Activated CD4-positive, alpha-beta T cell treated with anti-CD3 and anti-CD28 coated beads for 4 hours (primary cell): ENCODE measurements around the gene NOX3.
"Not testable (repeated sequence)": the region's sequence is repeated elsewhere in the genome, so short reads cannot be mapped to it uniquely, and the experiment has no call there.

Experiments used
- DNase-seq, 2 donors: peaks; one replicate each; pipeline ENCODE4 v3.0.0-alpha.2; 2020

NOX3 gene, protein sequence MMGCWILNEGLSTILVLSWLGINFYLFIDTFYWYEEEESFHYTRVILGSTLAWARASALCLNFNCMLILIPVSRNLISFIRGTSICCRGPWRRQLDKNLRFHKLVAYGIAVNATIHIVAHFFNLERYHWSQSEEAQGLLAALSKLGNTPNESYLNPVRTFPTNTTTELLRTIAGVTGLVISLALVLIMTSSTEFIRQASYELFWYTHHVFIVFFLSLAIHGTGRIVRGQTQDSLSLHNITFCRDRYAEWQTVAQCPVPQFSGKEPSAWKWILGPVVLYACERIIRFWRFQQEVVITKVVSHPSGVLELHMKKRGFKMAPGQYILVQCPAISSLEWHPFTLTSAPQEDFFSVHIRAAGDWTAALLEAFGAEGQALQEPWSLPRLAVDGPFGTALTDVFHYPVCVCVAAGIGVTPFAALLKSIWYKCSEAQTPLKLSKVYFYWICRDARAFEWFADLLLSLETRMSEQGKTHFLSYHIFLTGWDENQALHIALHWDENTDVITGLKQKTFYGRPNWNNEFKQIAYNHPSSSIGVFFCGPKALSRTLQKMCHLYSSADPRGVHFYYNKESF

DNA sequence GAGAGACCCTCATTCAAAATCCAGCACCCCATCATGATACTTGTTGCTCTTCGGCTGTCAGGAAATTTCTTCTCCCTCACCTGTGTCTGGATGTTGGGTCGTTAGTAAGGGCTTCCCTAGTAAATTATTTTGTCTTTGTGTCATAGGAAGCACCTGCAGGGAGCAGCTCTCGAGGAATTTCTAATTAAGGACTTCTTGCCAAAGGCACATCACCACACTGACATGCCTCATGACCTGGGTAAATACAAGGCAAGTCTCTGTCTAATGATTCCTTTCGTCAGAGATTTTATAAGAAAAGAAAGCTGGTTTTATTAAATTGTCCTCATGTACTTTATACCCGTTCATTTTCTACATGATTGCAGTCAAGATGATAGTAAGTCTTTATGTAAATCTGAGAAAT lies at the start of gene NOX3:
NOX3 (minus strand) TSS at position 74 of the 400 bp plus-strand sequence; CDS start at position 35, 39 bp downstream.
- DNase-seq: no peak

DNA sequence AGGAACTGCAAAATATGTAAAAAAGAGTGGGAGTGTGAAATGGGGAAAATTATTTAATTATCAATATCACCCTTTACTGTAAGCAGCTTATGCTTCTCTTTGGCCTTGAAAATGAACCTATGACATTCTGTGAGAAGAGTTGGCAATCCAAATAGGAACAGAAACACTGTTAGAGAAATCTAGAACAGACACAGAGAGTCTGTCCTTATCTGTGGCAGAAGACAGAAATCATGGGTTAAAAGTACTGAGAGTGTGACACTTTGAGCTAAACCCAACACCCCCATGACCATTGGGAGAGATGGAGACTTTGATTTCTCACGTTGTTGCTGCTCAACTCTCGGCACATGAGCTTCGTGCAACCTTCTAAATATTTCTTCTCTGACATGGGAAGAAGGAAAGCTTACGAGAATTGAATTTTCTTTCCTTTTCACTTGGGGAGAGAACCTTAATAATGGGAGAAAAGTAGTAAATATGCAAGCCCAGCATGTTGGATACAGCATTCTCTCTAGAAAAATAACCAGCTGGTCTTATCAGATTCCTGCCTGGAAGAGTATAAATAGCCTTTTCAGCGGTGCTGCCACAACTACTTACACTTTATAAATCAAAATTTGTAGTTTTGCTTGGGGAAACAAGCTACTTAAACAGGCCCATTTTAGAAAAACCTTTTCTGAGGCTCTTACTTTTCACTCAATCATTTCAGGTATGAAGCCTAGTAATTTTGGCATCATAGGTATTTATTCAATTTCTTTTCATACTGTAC lies 49.4 kb upstream of the NOX3 start:
- no peak for DNase-seq

DNA sequence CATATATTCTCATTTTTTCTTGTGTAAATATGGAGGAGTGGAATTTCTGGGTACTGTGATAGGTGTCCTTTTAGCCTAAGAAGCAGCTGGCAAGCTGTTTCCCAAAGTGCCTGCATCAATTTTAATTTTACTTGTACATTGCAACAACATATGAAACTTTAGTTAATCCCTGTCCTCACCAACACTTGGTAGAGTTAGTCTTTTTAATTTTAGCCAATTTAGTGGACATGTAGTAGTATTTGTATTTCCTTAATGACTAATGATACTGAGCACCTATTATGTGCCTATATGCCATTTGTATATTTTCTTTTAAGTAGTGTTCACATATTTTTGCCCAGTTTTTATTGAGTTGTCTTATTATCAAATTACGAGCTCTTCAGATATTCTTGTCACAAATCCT lies 46.8 kb upstream of the NOX3 start:
- no peak for DNase-seq

DNA sequence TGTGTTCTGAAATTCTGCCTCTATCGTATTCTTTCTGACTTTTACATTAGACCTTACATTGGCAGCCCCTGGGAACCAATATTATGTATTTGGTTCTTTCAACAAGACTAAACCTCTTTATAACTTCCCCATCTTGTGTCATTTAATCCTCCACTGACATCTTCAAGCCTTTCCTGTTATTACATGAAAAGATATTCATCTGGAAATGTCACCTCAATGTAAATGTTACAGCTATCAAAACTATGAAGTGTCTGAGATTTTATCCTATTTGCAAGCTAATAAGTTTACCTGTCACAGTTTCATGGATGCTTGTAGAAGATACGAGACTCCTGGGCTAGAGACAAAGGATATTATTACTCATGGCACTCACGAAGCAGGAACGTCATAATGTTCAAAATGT lies 43.9 kb upstream of the NOX3 start:
- no peak for DNase-seq

DNA sequence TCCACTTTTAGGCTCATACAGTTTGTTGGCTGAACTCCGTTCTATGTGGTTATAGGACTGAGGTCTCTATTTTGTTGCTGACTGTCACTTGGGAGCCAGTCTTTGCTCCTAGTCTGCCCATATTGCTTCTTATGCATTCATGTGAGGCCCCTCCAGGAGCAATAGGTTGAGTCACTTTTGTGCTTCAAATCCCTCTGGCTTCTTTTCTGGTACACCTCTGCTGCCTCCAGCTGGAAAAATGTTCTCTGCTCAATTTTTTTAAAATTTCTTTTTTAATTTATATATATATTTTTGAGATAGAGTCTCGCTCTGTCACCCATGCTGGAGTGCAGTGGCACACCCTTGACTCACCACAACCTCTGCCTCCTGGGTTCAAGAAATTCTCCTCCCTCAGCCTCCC lies 42.7 kb upstream of the NOX3 start:
- no peak for DNase-seq

DNA sequence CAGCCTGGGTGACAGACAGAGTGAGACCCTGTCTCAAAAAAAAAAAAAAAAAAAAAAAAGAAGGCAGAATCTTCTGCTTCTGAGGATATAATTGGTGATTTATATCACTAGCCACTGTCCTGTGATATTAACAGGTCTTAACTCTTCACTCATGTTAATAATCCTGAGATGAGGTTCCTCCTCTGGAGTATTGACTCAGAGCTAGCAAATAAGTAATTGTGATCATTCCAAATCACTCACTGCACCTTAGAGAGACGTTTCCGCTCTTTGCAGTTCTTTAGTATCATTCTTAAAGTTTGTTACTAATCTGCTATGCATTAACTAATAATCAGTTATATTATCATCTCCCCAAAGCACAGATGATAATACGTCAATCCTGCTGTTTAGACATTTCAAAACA lies 41.6 kb upstream of the NOX3 start:
- no peak for DNase-seq

DNA sequence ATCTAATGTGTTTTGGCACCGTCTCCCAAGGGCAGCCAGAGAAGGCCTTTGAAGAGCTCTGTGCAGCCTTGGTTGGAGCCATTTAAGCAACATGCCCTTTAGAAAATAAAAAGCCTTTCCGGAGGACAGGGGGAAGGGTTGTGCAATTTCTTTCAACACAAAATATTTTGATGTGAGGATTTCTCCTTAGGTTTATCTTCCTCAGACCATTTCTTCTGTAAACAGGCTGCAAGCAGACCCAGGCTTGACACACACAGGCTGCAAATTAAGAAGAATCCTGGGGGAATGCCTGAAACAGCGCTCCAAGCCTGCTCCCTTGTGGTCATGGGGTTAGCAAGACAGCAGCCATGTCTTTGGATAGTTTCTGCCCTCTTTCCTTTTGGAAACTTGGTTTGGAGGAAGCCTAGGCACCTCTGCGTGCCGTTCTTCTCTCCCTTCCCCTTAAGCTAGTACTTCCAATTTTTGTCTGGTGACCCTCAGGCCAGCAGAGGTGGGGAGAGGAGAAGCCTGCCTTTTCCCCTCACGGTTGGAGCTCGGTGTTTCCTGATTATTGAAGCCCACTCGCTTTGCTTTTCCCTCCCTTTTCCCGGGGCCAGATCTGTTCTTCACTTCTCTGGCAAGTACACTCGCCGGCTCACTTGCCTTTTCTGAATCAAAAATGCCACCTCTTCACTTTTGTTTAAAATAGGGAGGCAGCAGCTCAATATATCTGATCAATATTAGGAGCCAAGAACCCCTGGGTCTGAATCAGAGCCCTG lies 39.6 kb upstream of the NOX3 start:
- DNase-seq: no peak

DNA sequence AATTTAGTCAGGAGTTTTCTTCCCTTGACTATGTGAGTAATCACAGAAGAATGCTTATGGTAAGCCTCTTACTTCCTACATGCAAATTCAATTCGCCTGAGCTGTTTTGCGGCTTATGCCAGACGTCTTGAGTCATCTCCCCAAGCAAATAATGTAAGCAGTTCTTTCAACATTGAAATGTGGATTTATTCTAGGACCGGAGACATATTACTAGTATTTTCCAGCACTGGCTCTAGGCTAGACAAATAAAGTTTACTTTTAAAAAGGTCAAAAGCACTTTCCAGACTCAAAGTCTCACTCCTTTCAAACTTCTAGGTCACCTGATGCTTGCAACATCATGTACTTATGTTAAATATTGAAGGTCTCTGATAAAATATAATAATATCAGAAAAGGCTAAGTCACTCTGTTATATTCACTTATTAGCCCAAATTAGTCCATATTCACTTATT lies 38.1 kb upstream of the NOX3 start:
- peak in 1 of 2 donors; percentile 7 for DNase-seq

DNA sequence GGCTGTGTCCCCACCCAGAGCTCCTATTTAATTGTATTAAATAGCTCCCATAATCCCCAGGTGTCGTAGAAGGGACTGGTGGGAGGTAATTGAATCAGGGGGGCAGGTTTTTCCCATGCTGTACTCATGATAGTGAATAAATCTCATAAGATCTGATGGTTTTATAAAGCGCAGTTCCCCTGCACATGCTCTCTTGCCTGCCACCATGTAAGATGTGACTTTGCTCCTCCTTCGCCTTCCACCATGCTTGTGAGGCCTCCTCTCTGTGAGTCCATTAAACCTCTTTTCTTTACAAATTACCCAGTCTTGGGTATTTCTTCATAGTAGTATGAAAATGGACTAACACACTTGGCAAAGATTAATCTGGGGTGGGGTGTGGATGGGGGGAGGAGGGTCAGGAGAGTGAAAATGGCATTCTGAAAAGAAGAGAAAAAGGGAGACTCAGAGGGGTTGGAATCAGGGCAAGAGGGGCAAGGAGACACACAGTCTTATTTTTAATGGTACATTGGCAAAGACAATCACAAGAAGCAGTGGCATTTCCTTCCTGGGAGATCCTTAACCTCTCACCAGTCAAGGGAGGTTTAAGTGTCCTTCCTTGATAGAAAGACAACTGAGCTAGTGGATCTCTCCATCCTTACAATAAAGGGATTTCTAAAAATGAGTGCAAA lies 37.5 kb upstream of the NOX3 start:
- no peak for DNase-seq

DNA sequence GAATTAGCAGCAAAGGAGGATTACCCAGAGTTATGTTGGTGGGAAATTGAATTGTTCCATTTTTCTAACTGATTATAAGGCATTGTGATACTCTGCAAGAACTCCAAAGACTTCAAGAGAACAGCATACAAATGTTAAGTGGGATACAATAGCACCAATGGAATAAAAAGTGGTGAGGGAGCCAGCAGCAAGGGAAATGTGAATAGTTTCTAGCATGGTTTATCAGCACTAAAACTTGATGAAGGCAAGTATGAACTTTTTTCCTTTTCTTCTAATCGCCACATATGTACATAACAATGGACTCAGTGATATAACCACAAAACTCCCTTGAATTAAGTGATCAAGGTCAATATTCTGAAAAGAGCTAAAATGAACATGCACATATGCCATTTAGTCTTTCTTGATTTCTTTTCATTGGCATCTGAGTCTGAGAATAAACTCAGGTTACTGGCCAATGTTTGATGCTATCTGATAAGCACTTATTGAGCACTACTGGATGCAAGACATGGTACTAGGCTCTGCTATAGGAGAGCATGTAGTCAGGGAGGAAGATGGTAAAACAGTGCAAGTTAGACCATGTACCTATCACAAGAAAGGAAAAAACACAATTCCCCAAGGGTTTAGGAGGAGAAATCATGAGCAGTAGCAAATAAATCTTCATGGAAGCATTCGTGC lies 36.6 kb upstream of the NOX3 start:
- no peak for DNase-seq

DNA sequence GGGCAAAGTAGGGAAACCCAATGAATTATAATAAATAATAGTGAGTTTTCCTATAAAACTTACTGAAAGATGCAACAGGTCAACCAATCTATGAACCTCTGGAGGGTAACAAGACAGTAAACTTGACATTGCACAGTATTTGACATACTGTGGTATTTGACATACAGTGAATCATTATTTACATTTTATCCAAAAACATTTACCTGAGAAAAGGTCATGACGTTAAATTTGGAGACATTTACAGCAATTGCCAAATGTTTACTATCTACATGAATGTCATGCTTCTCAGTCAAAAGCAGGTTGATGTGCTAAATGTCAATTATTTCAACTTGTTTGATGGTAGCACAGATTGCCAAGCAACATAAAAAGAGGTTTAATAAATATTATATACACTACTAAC lies 35.8 kb upstream of the NOX3 start:
- no peak for DNase-seq

DNA sequence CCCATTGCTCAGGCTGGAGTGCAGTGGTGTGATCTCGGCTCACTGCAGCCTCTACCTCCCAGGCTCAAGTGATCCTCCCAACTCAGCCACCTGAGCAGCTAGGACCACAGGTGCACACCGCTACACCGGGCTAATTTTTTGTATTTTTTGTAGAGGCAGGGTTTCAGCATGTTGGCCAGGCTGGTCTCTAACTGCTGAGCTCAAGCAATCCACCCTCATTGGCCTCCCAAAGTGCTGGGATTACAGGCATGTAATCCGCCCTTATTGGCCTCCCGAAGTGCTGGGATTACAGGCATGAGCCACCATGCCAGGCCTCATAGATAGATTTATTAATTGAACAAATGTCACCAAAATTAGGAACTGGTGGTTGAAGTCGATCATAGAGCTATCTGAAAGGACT lies 32.6 kb upstream of the NOX3 start:
- DNase-seq: not testable (repeated sequence)

DNA sequence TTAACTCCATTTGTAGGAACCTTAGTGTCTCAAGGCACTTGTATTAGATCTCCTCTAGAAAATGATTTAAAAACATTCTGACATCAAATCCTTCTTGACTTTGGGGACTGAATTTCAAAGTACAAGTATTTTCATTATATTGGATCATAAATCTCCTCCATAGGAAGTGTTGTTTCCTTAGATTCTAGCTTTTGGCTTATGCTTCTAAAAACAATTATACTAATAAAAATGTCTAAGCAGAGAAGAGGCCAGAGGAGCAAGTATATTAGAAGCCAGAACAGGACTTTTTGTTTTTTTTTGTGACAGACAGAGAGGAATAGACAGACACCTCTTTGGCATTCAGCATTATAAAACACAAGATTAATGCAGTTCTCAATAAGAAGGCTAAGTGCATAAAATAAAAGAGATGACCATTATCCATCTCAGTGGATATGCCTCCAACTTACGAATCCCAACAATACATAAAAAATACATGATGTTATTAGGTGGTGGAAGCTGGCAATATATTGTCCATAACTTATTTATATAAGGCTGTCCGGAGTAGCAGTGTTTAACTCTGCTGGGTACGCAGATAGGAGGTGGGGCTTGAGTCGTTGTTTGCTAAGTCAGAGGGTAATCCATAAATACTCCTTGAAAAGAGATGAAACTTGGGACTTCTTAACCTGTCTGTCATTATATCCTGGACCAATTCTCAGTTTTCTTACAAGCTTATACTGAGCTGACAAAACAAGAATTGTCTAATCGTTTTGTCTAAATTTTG lies 31.9 kb upstream of the NOX3 start:
- no peak for DNase-seq

DNA sequence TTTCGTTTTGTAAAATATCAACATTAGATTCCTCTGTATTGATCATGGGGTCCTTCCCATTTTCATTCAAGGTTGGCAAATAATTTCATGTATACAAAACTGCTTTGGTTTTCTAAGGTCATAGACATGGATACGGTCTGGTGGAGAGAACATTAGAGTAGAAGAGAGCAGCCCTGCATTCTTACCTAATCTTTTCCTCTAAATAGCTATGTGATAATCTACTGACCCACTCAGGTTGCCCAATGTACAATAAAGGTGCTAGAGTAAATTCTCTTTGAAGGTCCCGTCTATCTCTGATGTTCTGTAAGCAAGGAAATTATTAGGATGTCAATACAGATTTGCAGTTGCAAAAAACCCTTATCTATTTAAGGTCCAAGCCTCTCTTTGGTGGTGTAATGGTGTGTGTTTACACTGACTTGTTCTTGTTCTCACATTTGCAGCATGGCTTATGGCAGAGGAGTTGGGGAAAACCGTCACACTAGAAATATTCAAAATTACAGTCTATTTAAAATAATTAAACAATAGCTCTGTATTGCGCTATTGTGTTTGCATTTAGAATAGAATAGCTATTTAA lies 31.2 kb upstream of the NOX3 start:
- no peak for DNase-seq

DNA sequence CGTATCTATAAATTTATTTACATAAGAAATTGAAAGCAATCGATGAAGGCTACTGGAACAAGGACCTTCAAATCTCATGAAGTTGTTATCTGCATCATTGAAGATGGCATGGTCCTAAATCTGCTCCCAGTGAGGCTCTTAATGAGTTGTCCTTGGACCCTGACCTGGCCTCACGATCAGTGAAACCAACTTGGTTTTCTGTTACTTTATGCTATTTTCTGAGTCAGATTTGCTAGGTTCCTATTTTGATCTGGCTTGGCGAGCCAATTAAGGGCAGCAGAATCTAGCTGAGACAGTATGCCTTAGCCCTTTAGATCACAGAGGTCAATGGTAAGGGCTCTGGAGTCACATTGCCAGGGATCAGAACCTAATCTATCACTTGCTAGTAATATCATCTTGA lies 30.1 kb upstream of the NOX3 start:
- DNase-seq: no peak

DNA sequence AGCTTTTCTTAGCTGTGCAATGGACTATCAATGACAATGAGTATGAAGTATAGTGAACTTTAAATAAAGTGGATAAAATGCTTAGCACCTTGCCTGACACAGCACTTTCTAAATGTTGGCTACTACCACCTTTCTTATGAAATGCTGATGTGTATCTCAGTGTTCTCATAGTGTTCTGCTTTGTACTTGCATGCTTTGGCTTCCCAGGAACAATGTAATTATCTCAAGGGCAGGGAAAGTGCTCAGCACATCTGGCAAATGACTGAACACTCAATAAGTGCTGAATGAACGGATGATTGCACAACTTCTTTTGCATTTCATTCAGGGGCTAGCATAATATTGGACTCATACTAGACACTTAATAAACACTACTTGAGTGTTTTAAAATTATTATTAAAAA lies 28.2 kb upstream of the NOX3 start:
- no peak for DNase-seq

DNA sequence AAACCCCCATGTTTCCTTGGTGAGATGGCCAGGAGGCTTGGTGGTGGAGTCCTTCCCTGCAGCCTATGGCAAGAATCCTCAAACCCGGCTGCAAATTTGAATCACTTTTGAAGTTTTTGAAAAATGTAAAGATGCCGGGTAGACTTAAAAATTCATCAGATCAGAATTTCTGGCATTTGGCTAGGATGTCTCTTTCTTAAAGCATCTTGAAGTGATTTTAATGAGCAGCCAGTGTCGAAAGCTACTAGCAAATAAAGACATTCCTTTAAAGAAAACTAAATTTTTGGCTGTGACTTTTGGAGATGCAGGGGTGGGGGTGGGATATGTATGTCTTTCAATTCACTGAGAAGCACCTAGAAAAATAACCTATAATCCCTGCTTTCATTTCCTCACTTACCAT lies 25.6 kb upstream of the NOX3 start:
- no peak for DNase-seq

DNA sequence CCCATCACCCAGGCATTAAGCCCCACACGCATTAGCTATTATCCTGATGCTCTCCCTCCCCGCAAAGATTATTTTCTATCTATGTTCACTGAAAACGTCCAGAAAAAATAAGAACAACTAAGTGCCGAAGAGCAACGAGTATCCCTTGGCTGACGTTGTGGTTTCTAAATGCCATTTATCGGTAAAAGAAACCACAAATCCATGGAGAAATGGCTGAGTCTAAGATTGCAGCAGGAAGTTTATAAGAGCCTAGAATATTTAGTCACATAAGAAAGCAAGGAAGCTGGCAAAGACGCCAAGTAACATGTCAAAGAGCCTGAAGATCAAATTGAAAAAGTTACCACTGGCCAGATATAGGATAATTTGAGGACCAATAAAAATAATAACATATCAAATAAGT lies 18.1 kb upstream of the NOX3 start:
- DNase-seq: no peak

DNA sequence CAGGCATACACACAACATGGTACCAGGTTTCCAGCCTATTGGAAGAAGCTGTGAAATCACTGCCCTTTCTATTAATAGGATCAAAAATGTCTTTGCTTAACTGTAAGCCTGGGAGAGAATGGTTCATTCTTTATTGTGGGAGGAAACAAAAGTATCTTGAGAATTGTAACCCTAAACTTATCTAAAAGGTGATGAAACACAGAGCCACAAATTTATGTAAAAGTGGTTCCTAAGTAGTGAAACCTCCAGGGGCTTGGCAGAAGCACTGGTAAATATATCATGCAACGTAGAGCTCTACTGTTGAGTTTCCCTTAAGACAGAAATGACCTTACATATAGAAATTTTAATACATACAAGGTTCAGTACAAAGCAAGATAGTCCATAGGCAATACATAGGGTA lies 17.2 kb upstream of the NOX3 start:
- no peak for DNase-seq

DNA sequence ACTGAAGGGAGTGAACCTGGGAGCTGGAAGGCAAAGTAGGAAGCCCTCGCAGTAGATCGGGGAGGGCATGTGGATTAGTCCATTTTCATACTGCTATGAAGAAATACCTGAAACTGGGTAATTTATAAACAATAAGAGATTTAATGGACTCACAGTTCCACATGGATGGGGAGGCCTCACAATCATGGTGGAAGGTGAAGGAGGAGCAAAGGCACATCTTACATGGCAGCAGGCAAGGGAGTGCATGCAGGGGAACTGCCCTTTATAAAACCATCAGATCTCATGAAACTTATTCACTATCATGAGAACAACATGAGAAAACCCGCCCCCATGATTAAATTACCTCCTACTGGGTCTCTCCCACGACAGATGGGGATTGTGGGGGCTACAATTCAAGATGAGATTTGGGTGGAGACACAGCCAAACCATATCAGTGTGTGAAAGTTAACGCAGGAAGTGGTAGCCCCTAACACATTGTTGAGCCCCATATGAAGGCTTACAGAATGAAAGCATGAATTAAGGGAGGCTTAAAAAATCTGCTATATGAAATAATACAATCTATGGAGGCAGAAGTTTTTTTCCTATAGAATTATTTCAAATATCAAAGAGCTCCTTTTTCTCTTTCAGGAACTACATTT lies 15.5 kb upstream of the NOX3 start:
- not testable (repeated sequence) for DNase-seq
